Mesenchymal stem cell (in vitro differentiated cells and primary cell): ENCODE data around the gene PRF1.

ENCODE experiments used
- DNase-seq: peaks from one replicate; pipeline ENCODE4 v3.0.0-alpha.2; 2013
- H2AFZ ChIP-seq: one replicate; pipeline ENCODE4 v1.6.1; 2013; ENCODE audit warnings: low read depth, mild to moderate bottlenecking, control low read depth, inconsistent platforms, low read length, moderate library complexity
- H2AK5ac ChIP-seq: 2 replicates; pipeline ENCODE4 v1.6.1; 2013; ENCODE audit warnings: low read length, moderate library complexity, mild to moderate bottlenecking, inconsistent platforms; ENCODE audit not compliant: severe bottlenecking
- H2BK120ac ChIP-seq: one replicate; pipeline ENCODE4 v1.6.1; 2013; ENCODE audit warnings: low read depth, mild to moderate bottlenecking, inconsistent platforms, low read length, moderate library complexity
- H2BK12ac ChIP-seq, 2 experiments: one replicate each; pipeline ENCODE4 v1.6.1; 2013; ENCODE audit warnings: inconsistent platforms in 2 of 2, low read length in 2 of 2, mild to moderate bottlenecking in 2 of 2, moderate library complexity in 2 of 2, control low read depth in 1 of 2
- H2BK15ac ChIP-seq: one replicate; pipeline ENCODE4 v1.6.1; 2013; ENCODE audit warnings: mild to moderate bottlenecking, low read depth, inconsistent platforms; ENCODE audit not compliant: poor library complexity, severe bottlenecking
- H2BK5ac ChIP-seq: 2 replicates; pipeline ENCODE4 v1.6.1; 2013; ENCODE audit warnings: low read depth, mild to moderate bottlenecking, low read length, control low read depth, inconsistent platforms; ENCODE audit not compliant: poor library complexity, severe bottlenecking
- H3K14ac ChIP-seq, 2 experiments: one replicate each; pipeline ENCODE4 v1.6.1; 2013; ENCODE audit warnings: inconsistent platforms in 2 of 2, low read length in 2 of 2, control low read depth in 1 of 2, mild to moderate bottlenecking in 1 of 2, moderate library complexity in 1 of 2
- H3K18ac ChIP-seq, 2 experiments: one replicate each; pipeline ENCODE4 v1.6.1; 2013; ENCODE audit warnings: inconsistent platforms in 2 of 2, low read length in 2 of 2, control low read depth in 1 of 2, low read depth in 1 of 2, mild to moderate bottlenecking in 1 of 2
- H3K23ac ChIP-seq, 2 experiments: one replicate each; pipeline ENCODE4 v1.6.1; 2013; ENCODE audit warnings: inconsistent platforms in 2 of 2, low read length in 2 of 2, mild to moderate bottlenecking in 2 of 2, moderate library complexity in 2 of 2, control low read depth in 1 of 2
- H3K27ac ChIP-seq: 2 replicates; pipeline ENCODE4 v1.5.1; 2013; ENCODE audit warnings: mild to moderate bottlenecking, moderate library complexity, low read length, control low read depth, inconsistent platforms; ENCODE audit not compliant: poor library complexity, severe bottlenecking
- H3K27me3 ChIP-seq, 2 experiments: 2 replicates each; pipeline versions ENCODE4 v1.6.1 to v1.7.0; 2013; ENCODE audit warnings: low read length in 2 of 2, mild to moderate bottlenecking in 2 of 2, moderate library complexity in 2 of 2, control low read depth in 1 of 2, inconsistent platforms in 1 of 2; ENCODE audit not compliant: control insufficient read depth in 1 of 2, insufficient read depth in 1 of 2
- H3K36me3 ChIP-seq, 2 experiments: 2 replicates each; pipeline versions ENCODE4 v1.6.1 to v1.7.0; 2013; ENCODE audit warnings: low read length in 2 of 2, control low read depth in 1 of 2, inconsistent platforms in 1 of 2, low read depth in 1 of 2, mild to moderate bottlenecking in 1 of 2; ENCODE audit not compliant: insufficient read depth in 2 of 2, control insufficient read depth in 1 of 2
- H3K4ac ChIP-seq, 2 experiments: one replicate each; pipeline ENCODE4 v1.6.1; 2013; ENCODE audit warnings: inconsistent platforms in 2 of 2, low read length in 2 of 2, mild to moderate bottlenecking in 2 of 2, moderate library complexity in 2 of 2, control low read depth in 1 of 2, low read depth in 1 of 2
- H3K4me1 ChIP-seq: 2 replicates; pipeline ENCODE4 v1.6.1; 2013; ENCODE audit warnings: low read depth, low read length, control low read depth; ENCODE audit not compliant: control insufficient read depth, insufficient read depth
- H3K4me2 ChIP-seq: 2 replicates; pipeline ENCODE4 v1.6.1; 2013; ENCODE audit warnings: low read length, mild to moderate bottlenecking, inconsistent platforms; ENCODE audit not compliant: poor library complexity, severe bottlenecking
- H3K4me3 ChIP-seq, 2 experiments: 2 replicates each; pipeline versions ENCODE4 v1.5.1 to v1.7.0; 2013; ENCODE audit warnings: low read length in 2 of 2, mild to moderate bottlenecking in 2 of 2, control low read depth in 1 of 2, low read depth in 1 of 2; ENCODE audit not compliant: insufficient read depth in 1 of 2
- H3K79me1 ChIP-seq: replicated peaks from 2 replicates; pipeline ENCODE4 v1.6.1; 2013; ENCODE audit warnings: mild to moderate bottlenecking, control low read depth, low read length, inconsistent platforms; ENCODE audit not compliant: poor library complexity, severe bottlenecking
- H3K9ac ChIP-seq: 2 replicates; pipeline ENCODE4 v1.7.0; 2013; ENCODE audit warnings: mild to moderate bottlenecking, low read length, moderate library complexity
- H3K9me3 ChIP-seq: 2 replicates; pipeline ENCODE4 v1.7.0; 2013; ENCODE audit warnings: mild to moderate bottlenecking, low read length; ENCODE audit not compliant: control insufficient read depth
- H4K8ac ChIP-seq: one replicate; pipeline ENCODE4 v1.6.1; 2013; ENCODE audit warnings: inconsistent platforms, mild to moderate bottlenecking, low read length, moderate library complexity
- H4K91ac ChIP-seq: one replicate; pipeline ENCODE4 v1.6.1; 2013; ENCODE audit warnings: mild to moderate bottlenecking, low read length, inconsistent platforms
- WGBS: methylation state at CpG from one replicate; pipeline ENCODE4 v1.1.7; 2013; ENCODE audit warnings: mixed read lengths; 5-methylcytosine and 5-hydroxymethylcytosine counted together

PRF1 gene

GRCh38 chr10:70588859-70589570, 13.5 kb downstream of the PRF1 start:
- no peak overlapping the region for H4K91ac ChIP-seq
- H2AFZ ChIP-seq, result no peak overlapping the region
- H3K27me3 ChIP-seq, result peaks cover 9 to 25% of the 10 kb centered on the region in 2 experiments
- H2BK12ac ChIP-seq, result no peak overlapping the region
- H2BK120ac ChIP-seq, result no peak overlapping the region
- no peak overlapping the region for H3K27ac ChIP-seq
- no peak overlapping the region for H4K8ac ChIP-seq
- WGBS, result 87% methylated on average over 9 of the region's 10 CpGs
- H3K4me3 ChIP-seq, result no peak overlapping the region
- no peak overlapping the region for H2BK15ac ChIP-seq
- H3K23ac ChIP-seq, result no peak overlapping the region
- no peak overlapping the region for H3K18ac ChIP-seq
- H3K4me1 ChIP-seq, result peaks cover 13% of the 10 kb centered on the region
- no peak overlapping the region for H2AK5ac ChIP-seq
- no peak overlapping the region for H3K4me2 ChIP-seq
- no peak overlapping the region for H3K4ac ChIP-seq
- H2BK5ac ChIP-seq, result no peak overlapping the region
- no peaks in the 10 kb centered on the region for H3K9me3 ChIP-seq
- no peaks in the 10 kb centered on the region for H3K79me1 ChIP-seq
- DNase-seq, result no peak
- H3K9ac ChIP-seq, result no peak overlapping the region
- H3K36me3 ChIP-seq, result no peaks in the 10 kb centered on the region
- no peak overlapping the region for H3K14ac ChIP-seq

- no peak overlapping the region for H3K18ac ChIP-seq
- no peak overlapping the region for H2AK5ac ChIP-seq
- H3K4me2 ChIP-seq, result no peak overlapping the region
- H3K4me1 ChIP-seq, result peaks cover 13% of the 10 kb centered on the region
- no peak overlapping the region for H2AFZ ChIP-seq
- 72% methylated on average over 6 of the region's 6 CpGs for WGBS
- DNase-seq, result no peak
- no peak overlapping the region for H3K4me3 ChIP-seq
- H3K9ac ChIP-seq, result no peak overlapping the region
- H4K91ac ChIP-seq, result no peak overlapping the region
- H3K4ac ChIP-seq, result no peak overlapping the region
- H3K23ac ChIP-seq, result no peak overlapping the region
- H3K27me3 ChIP-seq, result peaks cover 5 to 21% of the 10 kb centered on the region in 2 experiments
- no peaks in the 10 kb centered on the region for H3K9me3 ChIP-seq
- H3K36me3 ChIP-seq, result no peaks in the 10 kb centered on the region
- H3K27ac ChIP-seq, result no peak overlapping the region
- no peak overlapping the region for H2BK15ac ChIP-seq
- H2BK12ac ChIP-seq, result no peak overlapping the region
- no peak overlapping the region for H2BK5ac ChIP-seq
- H3K14ac ChIP-seq, result no peak overlapping the region
- H4K8ac ChIP-seq, result no peak overlapping the region
- H3K79me1 ChIP-seq, result no peaks in the 10 kb centered on the region
- H2BK120ac ChIP-seq, result no peak overlapping the region
These were observed 14.3 kb downstream of the PRF1 start for GRCh38 chr10:70588255-70588654.

- WGBS, result 78% methylated on average over 7 of the region's 8 CpGs
- no peaks in the 10 kb centered on the region for H3K9me3 ChIP-seq
- H3K79me1 ChIP-seq, result no peaks in the 10 kb centered on the region
- no peak overlapping the region for H2BK15ac ChIP-seq
- H4K8ac ChIP-seq, result no peak overlapping the region
- peaks cover 15% of the 10 kb centered on the region for H3K4me1 ChIP-seq
- H3K27ac ChIP-seq, result no peak overlapping the region
- H3K9ac ChIP-seq, result no peak overlapping the region
- no peak overlapping the region for H4K91ac ChIP-seq
- no peak overlapping the region for H3K18ac ChIP-seq
- H2AFZ ChIP-seq, result no peak overlapping the region
- DNase-seq, result no peak
- no peak overlapping the region for H3K4me2 ChIP-seq
- H2BK12ac ChIP-seq, result no peak overlapping the region
- no peak overlapping the region for H3K14ac ChIP-seq
- H3K4me3 ChIP-seq, result no peak overlapping the region
- H2AK5ac ChIP-seq, result no peak overlapping the region
- H3K4ac ChIP-seq, result no peak overlapping the region
- H2BK5ac ChIP-seq, result no peak overlapping the region
- peaks cover 0 to 19% of the 10 kb centered on the region in 2 experiments for H3K27me3 ChIP-seq
- H2BK120ac ChIP-seq, result no peak overlapping the region
- no peaks in the 10 kb centered on the region for H3K36me3 ChIP-seq
- no peak overlapping the region for H3K23ac ChIP-seq
These were observed 15.4 kb downstream of the PRF1 start for GRCh38 chr10:70587045-70587658.

- no peak overlapping the region for H2AFZ ChIP-seq
- no peak overlapping the region for H3K27ac ChIP-seq
- no peak overlapping the region for H4K91ac ChIP-seq
- H3K36me3 ChIP-seq, result no peaks in the 10 kb centered on the region
- no peaks in the 10 kb centered on the region for H3K9me3 ChIP-seq
- no peak overlapping the region for H2BK120ac ChIP-seq
- no peak overlapping the region for H3K4me2 ChIP-seq
- no peak overlapping the region for H3K23ac ChIP-seq
- no peak overlapping the region for H3K4me3 ChIP-seq
- no peak overlapping the region for H2BK5ac ChIP-seq
- peaks cover 0 to 12% of the 10 kb centered on the region in 2 experiments for H3K27me3 ChIP-seq
- no peak overlapping the region for H3K18ac ChIP-seq
- no peak overlapping the region for H3K4ac ChIP-seq
- peaks cover 15% of the 10 kb centered on the region for H3K4me1 ChIP-seq
- H3K9ac ChIP-seq, result no peak overlapping the region
- no peak overlapping the region for H4K8ac ChIP-seq
- H2BK15ac ChIP-seq, result no peak overlapping the region
- no peak overlapping the region for H2AK5ac ChIP-seq
- WGBS, result 90% methylated on average over 6 of the region's 8 CpGs
- no peak overlapping the region for H2BK12ac ChIP-seq
- no peaks in the 10 kb centered on the region for H3K79me1 ChIP-seq
- H3K14ac ChIP-seq, result no peak overlapping the region
- DNase-seq, result no peak
These were observed 16.1 kb downstream of the PRF1 start for GRCh38 chr10:70586348-70586930.
